Right lobe of liver (tissue), 4 donors: ENCODE measurements around the gene PDCD6IP.

ENCODE experiments used
- POLR2A ChIP-seq: fragments of 450-650 bp; IDR thresholded peaks from one replicate; pipeline ENCODE4 v1.6.1; 2017; ENCODE audit warnings: antibody characterized with exemption, mild to moderate bottlenecking
- TF ChIP-seq, protein P1 (sequence below), 4 donors: fragments of 200-600 bp in 3 of 4; fragments of 450-650 bp in 1 of 4; IDR thresholded peaks; one replicate each; pipeline versions ENCODE4 v1.5.1 to v1.8.0; 2016 to 2022; ENCODE audit warnings: antibody characterized with exemption in 4 of 4, mild to moderate bottlenecking in 2 of 4
- donor health status: DM: no; HTN: no; CAD: no.
- donor health status: DM: no; HTN: no; CAD: no.
- donor health status: DM: no; HTN: yes; CAD: no.

DNA sequence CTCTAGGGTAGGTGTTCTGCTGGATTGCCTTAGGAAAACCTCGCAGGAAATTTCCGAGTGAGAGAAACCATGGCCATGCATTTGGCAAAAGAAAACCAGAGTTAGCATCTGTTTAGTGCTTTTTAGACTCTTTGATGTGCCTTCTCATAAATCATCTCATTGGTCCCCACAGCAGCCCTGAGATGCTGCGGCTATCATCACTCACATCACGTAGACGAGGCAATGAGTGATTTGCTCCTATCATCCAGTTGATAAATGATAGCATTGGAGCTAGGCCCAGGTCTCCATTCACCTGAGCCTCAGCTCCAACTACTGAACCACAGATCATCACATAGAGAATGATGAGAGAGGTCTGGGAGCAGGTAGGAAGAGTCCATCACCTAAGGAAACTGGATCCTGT is 111.1 kb downstream of the PDCD6IP start:
- TF ChIP-seq, protein P1, sequence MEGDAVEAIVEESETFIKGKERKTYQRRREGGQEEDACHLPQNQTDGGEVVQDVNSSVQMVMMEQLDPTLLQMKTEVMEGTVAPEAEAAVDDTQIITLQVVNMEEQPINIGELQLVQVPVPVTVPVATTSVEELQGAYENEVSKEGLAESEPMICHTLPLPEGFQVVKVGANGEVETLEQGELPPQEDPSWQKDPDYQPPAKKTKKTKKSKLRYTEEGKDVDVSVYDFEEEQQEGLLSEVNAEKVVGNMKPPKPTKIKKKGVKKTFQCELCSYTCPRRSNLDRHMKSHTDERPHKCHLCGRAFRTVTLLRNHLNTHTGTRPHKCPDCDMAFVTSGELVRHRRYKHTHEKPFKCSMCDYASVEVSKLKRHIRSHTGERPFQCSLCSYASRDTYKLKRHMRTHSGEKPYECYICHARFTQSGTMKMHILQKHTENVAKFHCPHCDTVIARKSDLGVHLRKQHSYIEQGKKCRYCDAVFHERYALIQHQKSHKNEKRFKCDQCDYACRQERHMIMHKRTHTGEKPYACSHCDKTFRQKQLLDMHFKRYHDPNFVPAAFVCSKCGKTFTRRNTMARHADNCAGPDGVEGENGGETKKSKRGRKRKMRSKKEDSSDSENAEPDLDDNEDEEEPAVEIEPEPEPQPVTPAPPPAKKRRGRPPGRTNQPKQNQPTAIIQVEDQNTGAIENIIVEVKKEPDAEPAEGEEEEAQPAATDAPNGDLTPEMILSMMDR (IDR thresholded peaks at IDR 0.05), result no peak
- TF ChIP-seq POLR2A, result no peak
